Testis (tissue), 3 donors: ENCODE results near the gene PLOD1. TPM values are rescaled to one million over a fixed set of nuclear protein-coding genes. Genes with fewer than 3 reads are reported as not detected.
"Not testable (repeated sequence)": the region's sequence is repeated elsewhere in the genome, so short reads cannot be mapped to it uniquely, and the experiment has no call there.

Experiments used
- DNase-seq: peaks from one replicate; pipeline ENCODE4 v3.0.0-alpha.2; 2019
- H3K27ac ChIP-seq, 2 donors: fragments of 200-600 bp; sonication (generic); one replicate each; pipeline ENCODE4 v1.5.1; 2019
- H3K27me3 ChIP-seq: fragments of 200-600 bp; sonication (generic); one replicate; pipeline ENCODE4 v1.5.1; 2019
- H3K36me3 ChIP-seq: fragments of 200-600 bp; sonication (generic); one replicate; pipeline ENCODE4 v1.5.1; 2017; ENCODE audit warnings: low read depth; ENCODE audit errors: missing control alignments
- H3K4me1 ChIP-seq: fragments of 200-600 bp; sonication (generic); one replicate; pipeline ENCODE4 v1.5.1; 2019
- H3K4me3 ChIP-seq, 2 donors: fragments of 200-600 bp; sonication (generic); one replicate each; pipeline ENCODE4 v1.5.1; 2017 to 2019
- H3K9me3 ChIP-seq: fragments of 200-600 bp; sonication (generic); one replicate; pipeline ENCODE4 v1.5.1; 2017
- CTCF ChIP-seq, 3 experiments: fragments of 450-650 bp in 2 of 3; fragments of 200-600 bp in 1 of 3; sonication (generic) in 1 of 3; IDR thresholded peaks; one replicate each; pipeline ENCODE4 v1.5.1; 2016 to 2019; ENCODE audit warnings: antibody characterized with exemption in 3 of 3, mild to moderate bottlenecking in 2 of 3, moderate library complexity in 1 of 3
- POLR2A ChIP-seq: fragments of 450-650 bp; IDR thresholded peaks from one replicate; pipeline ENCODE4 v1.6.1; 2017; ENCODE audit warnings: antibody characterized with exemption, mild to moderate bottlenecking, moderate library complexity
- WGBS, 2 donors: methylation state at CpG; one replicate each; pipeline ENCODE4 v1.1.5; 2018; 5-methylcytosine and 5-hydroxymethylcytosine counted together
- intact Hi-C: fragments of 100-400 bp; cut with DNase I; formaldehyde crosslinking; loops from one replicate; pipeline ENCODE4 v1.15.1; 2023; ENCODE audit warnings: low total_unique reads
- polyA plus RNA-seq: library from polyadenylated mRNA; stranded (reverse); fragments of 350-450 nt; fragmentation: Illumina TruSeq; extraction: RNeasy Lipid Tissue Mini Kit (QIAGEN cat#74804); gene quantifications from one replicate; pipeline ENCODE4 v1.2.3, GENCODE V29; 2014; ENCODE audit warnings: low read depth, low replicate concordance; ENCODE audit not compliant: insufficient read depth
- total RNA-seq, 2 donors: library from RNA; depleted of rRNA; stranded (reverse); fragments of >200 nt; gene quantifications; one replicate each; pipeline ENCODE4 v1.2.3, GENCODE V29; 2016

PLOD1 gene
- total and polyA plus RNA-seq, 3 donors from 2014 or later, result 33.1 to 62.0 (median 41.3) TPM

- H3K9me3 ChIP-seq, result no peaks in the 10 kb centered on the region
- no peaks in the 10 kb centered on the region for H3K4me1 ChIP-seq
- TF ChIP-seq CTCF (IDR thresholded peaks at IDR 0.05) (no peak), POLR2A (no peak)
- H3K27ac ChIP-seq, result no peak overlapping the region
- no peaks in the 10 kb centered on the region for H3K36me3 ChIP-seq
- intact Hi-C loops, result no loop called here
- WGBS, 2 donors, result 81 to 89% methylated on average over 7 to 9 of the region's 9 CpGs
- H3K4me3 ChIP-seq, result no peak overlapping the region
- DNase-seq, result no peak
- no peaks in the 10 kb centered on the region for H3K27me3 ChIP-seq
These were observed 71.1 kb downstream of the PLOD1 start for GRCh38 chr1:12005488-12006166.

- intact Hi-C loops, result no loop called here
- Histone ChIP-seq H3K4me1 (no peaks in the 10 kb centered on the region), H3K4me3 (no peak overlapping the region), H3K27ac (no peak overlapping the region), H3K36me3 (no peaks in the 10 kb centered on the region), H3K27me3 (no peaks in the 10 kb centered on the region), H3K9me3 (no peaks in the 10 kb centered on the region)
- no peak for DNase-seq
- no peak for TF ChIP-seq POLR2A
- no peak for TF ChIP-seq CTCF (IDR thresholded peaks at IDR 0.05)
- WGBS, 2 donors, result 81 to 85% methylated on average over 16 to 17 of the region's 17 CpGs
These were observed 71.8 kb downstream of the PLOD1 start for GRCh38 chr1:12006167-12006921.

- no peaks in the 10 kb centered on the region for H3K36me3 ChIP-seq
- WGBS, 2 donors, result 93 to 100% methylated on average over 2 to 6 of the region's 6 CpGs
- intact Hi-C loops, result no loop called here
These were observed 72.7 kb downstream of the PLOD1 start for GRCh38 chr1:12007204-12007603.

GRCh38 chr1:12008355-12008754, 73.8 kb downstream of the PLOD1 start:
- H3K27ac ChIP-seq, H3K4me3 ChIP-seq, H3K9me3 ChIP-seq, H3K27me3 ChIP-seq, DNase-seq, H3K36me3 ChIP-seq, H3K4me1 ChIP-seq, intact Hi-C loops: not testable (repeated sequence)
- 93 to 100% methylated on average over 4 to 26 of the region's 33 CpGs for WGBS, 2 donors

More at GRCh38 chr1:12007204-12007603, 72.7 kb downstream of the PLOD1 start:
- TF ChIP-seq POLR2A, result no peak
- no peak for TF ChIP-seq CTCF (IDR thresholded peaks at IDR 0.05)
- no peaks in the 10 kb centered on the region for H3K4me1 ChIP-seq
- no peak overlapping the region for H3K27ac ChIP-seq
- no peak for DNase-seq
- H3K27me3 ChIP-seq, result no peaks in the 10 kb centered on the region
- no peak overlapping the region for H3K4me3 ChIP-seq
- H3K9me3 ChIP-seq, result no peaks in the 10 kb centered on the region

GRCh38 chr1:12009318-12009947, 74.9 kb downstream of the PLOD1 start:
- WGBS, 2 donors, result 92 to 96% methylated on average over 3 to 9 of the region's 9 CpGs
- no peaks in the 10 kb centered on the region for H3K9me3 ChIP-seq
- H3K4me1 ChIP-seq, result no peaks in the 10 kb centered on the region
- no peaks in the 10 kb centered on the region for H3K36me3 ChIP-seq
- H3K4me3 ChIP-seq, result no peak overlapping the region
- intact Hi-C loops, result no loop called here
- TF ChIP-seq CTCF (IDR thresholded peaks at IDR 0.05) (no peak), POLR2A (no peak)
- no peak overlapping the region for H3K27ac ChIP-seq
- no peaks in the 10 kb centered on the region for H3K27me3 ChIP-seq
- no peak for DNase-seq
